Astrocyte of the cerebellum (primary cell): ENCODE data around the gene TMEM79.

ENCODE experiments used
- DNase-seq: peaks from one replicate; pipeline ENCODE4 v3.0.0-alpha.2; 2011; ENCODE audit warnings: low read depth
- H3K4me3 ChIP-seq: 2 replicates; pipeline ENCODE4 v1.5.1; 2011; ENCODE audit warnings: mild to moderate bottlenecking, low read depth, low read length, moderate library complexity
- CTCF ChIP-seq: IDR thresholded peaks from 2 replicates; pipeline ENCODE4 v1.5.1; 2012; ENCODE audit warnings: low read length, low read depth, moderate library complexity, mild to moderate bottlenecking; ENCODE audit errors: missing control alignments
- in situ Hi-C: cut with HindIII; loops from 2 replicates; pipeline ENCODE4 v1.10.0; 2017; ENCODE audit warnings: low sequenced_read_pairs

TMEM79 gene

DNA sequence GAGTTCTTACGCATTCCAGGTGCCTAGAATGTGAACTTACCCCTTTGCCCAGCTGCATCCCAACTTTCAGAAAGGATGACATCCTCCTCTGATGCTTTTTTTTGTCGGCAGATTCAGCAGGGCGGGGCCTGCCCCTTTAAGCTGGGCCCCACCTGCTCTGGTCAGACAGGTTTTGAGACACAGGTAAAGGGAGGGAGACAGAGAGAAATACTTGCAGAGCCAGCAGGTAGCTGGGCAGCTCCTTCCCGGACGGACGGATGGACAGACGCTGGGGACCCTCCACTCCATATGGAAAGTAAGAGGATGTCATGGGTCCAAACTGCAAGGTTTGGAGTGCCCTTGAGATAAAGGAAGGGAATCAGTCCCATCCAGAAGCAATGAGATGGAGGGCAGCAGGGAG lies at the start of gene TMEM79:
Gene TMEM79, plus strand, starts transcription at position 214 of the 400 bp plus-strand sequence. CDS start 902 bp downstream, outside the sequence.
- no peak for TF ChIP-seq CTCF
- H3K4me3 ChIP-seq, result peak within 1 kb of the TSS; percentile 64
- in situ Hi-C loops, result loop anchor here (5.0 kb wide), 1 partner anchor 147 kb away; no protein-coding TSS in a partner anchor
- DNase-seq, result no peak

DNA sequence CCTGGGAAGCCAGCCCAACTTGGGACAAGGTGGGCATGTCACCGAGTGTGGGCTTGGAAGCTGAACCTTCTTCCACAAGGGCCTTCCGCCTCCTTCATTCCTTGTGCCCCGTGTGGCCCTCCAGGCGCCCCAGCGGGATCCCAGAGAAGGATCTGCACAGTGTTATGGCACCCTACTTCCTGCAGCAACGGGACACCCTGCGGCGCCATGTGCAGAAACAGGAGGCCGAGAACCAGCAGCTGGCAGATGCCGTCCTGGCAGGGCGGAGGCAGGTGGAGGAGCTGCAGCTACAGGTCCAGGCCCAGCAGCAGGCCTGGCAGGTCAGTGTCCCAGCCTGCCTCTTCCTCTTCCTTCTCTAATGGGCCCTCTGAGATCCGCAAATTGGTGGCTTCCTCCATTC lies 48.0 kb upstream of the TMEM79 start:
- no peak for DNase-seq
- in situ Hi-C loops, result no loop called here
- H3K4me3 ChIP-seq, result no peak overlapping the region
- TF ChIP-seq CTCF, result no peak

DNA sequence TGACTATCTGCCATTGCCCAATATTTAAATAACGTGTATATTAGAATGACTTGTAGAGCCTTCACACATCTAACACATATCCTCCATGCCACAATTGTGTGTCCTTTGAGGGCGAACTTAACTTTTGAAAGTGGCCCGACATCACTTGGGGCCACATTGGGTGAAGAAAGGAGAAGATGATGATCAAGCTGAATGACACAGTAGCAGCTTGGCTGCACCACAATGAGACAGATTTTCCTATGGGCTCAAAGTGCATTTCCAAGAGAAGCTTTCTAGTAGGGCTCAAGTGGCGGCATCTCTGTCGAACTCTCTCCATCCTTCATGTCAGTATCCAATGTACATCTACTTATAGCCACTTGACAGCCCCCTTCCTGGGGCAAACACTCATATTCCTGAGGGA lies 45.9 kb upstream of the TMEM79 start:
- no peak for TF ChIP-seq CTCF
- no peak for DNase-seq
- no peak overlapping the region for H3K4me3 ChIP-seq
- in situ Hi-C loops, result no loop called here

DNA sequence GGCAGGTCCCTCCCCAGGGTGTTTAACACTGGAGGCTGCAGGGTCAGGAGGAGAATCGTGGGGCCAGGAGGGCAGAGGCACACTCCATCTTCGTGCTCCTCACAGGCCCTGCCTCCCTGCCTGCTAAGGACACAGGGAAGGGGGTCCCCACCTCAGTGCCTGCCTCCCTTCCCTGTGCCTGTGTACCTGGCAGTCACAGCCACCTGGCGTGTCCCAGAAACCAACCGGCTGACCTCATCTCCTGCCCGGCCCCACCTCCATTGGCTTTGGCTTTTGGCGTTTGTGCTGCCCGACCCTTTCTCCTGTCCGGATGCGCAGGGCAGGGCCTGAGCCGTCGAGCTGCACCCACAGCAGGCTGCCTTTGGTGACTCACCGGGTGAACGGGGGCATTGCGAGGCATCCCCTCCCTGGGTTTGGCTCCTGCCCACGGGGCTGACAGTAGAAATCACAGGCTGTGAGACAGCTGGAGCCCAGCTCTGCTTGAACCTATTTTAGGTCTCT lies 42.8 kb upstream of the TMEM79 start:
- H3K4me3 ChIP-seq, result no peak overlapping the region
- TF ChIP-seq CTCF, result no peak

GRCh38 chr1:156241926-156242325 lies 42.2 kb upstream of the TMEM79 start, which contains the start of gene BGLAP:
Gene BGLAP (plus strand): TSS chr1:156242184. CDS start chr1:156242232, 48 bp downstream.
- no peak for TF ChIP-seq CTCF
- no peak for DNase-seq
- H3K4me3 ChIP-seq, result no peak within 1 kb of the TSS
- in situ Hi-C loops, result no loop called here

More for the DNA sequence above, 42.8 kb upstream of the TMEM79 start:
- no peak for DNase-seq
- in situ Hi-C loops, result no loop called here

DNA sequence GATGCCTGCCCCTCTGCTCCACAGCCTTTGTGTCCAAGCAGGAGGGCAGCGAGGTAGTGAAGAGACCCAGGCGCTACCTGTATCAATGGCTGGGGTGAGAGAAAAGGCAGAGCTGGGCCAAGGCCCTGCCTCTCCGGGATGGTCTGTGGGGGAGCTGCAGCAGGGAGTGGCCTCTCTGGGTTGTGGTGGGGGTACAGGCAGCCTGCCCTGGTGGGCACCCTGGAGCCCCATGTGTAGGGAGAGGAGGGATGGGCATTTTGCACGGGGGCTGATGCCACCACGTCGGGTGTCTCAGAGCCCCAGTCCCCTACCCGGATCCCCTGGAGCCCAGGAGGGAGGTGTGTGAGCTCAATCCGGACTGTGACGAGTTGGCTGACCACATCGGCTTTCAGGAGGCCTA lies 41.4 kb upstream of the TMEM79 start:
- no peak overlapping the region for H3K4me3 ChIP-seq
- in situ Hi-C loops, result no loop called here
- TF ChIP-seq CTCF, result no peak
- no peak for DNase-seq
